Fibroblast of mammary gland (primary cell): Measurements from ENCODE around the gene RABGAP1L.

Experiments used
- DNase-seq: peaks from one replicate; pipeline ENCODE4 v3.0.0-alpha.2; 2010; ENCODE audit warnings: low read depth
- H3K4me3 ChIP-seq: 2 replicates; pipeline ENCODE4 v1.5.1; 2011; ENCODE audit warnings: low read depth, mild to moderate bottlenecking, low read length, moderate library complexity; ENCODE audit not compliant: control insufficient read depth
- CTCF ChIP-seq: conservative IDR thresholded peaks from 2 replicates; pipeline ENCODE4 v1.5.1; 2011; ENCODE audit warnings: low read depth, low read length, inconsistent platforms; ENCODE audit not compliant: control insufficient read depth, insufficient read depth

The RABGAP1L gene

GRCh38 chr1:175000697-175001187 lies 841.4 kb downstream of the RABGAP1L start:
- peak overlapping the region; percentile 89 for H3K4me3 ChIP-seq
- TF ChIP-seq CTCF = no peak
- peak; percentile 41 for DNase-seq

GRCh38 chr1:175002910-175003517 lies 843.7 kb downstream of the RABGAP1L start:
- DNase-seq = peak; percentile 54
- peak overlapping the region; percentile 25 for H3K4me3 ChIP-seq
- TF ChIP-seq CTCF = no peak

GRCh38 chr1:175003521-175003920 lies 844.2 kb downstream of the RABGAP1L start:
- H3K4me3 ChIP-seq = no peak overlapping the region
- TF ChIP-seq CTCF = no peak
- DNase-seq = no peak

GRCh38 chr1:175005085-175005783 lies 845.9 kb downstream of the RABGAP1L start:
- TF ChIP-seq CTCF = no peak
- DNase-seq = peak; percentile 65
- no peak overlapping the region for H3K4me3 ChIP-seq

GRCh38 chr1:175009532-175009931 lies 850.2 kb downstream of the RABGAP1L start:
- DNase-seq = no peak
- no peak for TF ChIP-seq CTCF
- no peak overlapping the region for H3K4me3 ChIP-seq

DNA sequence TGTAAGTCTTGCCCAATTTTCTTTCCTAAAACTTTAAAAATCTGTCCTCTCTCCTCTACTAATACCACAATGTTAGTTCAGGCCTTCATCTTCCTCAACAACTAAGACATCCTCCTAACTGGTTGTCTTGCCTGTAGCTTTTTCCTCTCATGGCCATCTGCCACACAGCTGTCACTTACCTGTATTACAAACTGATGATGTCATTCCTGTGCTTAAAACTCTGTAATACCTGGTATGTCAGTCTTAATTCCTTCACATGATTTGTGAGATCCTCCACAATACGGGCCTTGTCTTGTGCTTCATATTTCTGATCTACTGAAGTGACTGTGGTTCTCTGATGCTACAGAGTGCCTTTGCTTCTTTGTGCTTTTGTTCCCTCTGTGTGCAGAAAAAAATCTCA lies 854.1 kb downstream of the RABGAP1L start:
- H3K4me3 ChIP-seq = no peak overlapping the region
- no peak for DNase-seq
- no peak for TF ChIP-seq CTCF
